ENCODE results near the gene NEK3. TPM values are rescaled to one million over a fixed set of nuclear protein-coding genes. Genes with fewer than 3 reads are reported as not detected.

Gene NEK3
- total and polyA plus RNA-seq, 3 donors from 2014 or later, result 26.3 to 41.3 (median 40.7) TPM

DNA sequence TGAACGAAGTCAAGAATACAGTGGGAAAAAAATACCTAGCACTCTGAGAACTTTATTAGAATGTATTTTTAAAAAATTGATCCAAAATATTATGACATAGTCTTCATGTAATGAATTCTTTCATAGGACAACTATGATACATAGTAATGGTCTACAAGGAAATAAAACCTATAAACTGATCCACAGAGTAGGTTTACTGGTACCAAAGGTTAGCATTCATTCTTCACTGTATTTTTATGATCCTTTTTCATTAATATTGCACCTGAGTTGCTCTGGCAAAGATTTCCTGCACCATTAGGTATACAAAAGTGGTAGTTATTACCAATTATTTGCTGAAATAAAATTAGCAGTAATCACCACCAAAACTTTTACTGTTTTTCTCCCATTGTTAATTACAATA is 4.2 kb downstream of the NEK3 start:
- Histone ChIP-seq H3K36me3 (ENCODE audit: low read depth, missing control alignments) (no peaks in the 10 kb centered on the region), H3K27me3 (no peaks in the 10 kb centered on the region), H3K4me1 (peaks cover 4% of the 10 kb centered on the region), H3K4me3 (no peak overlapping the region), H3K27ac (no peak overlapping the region), H3K9me3 (no peaks in the 10 kb centered on the region)
- intact Hi-C loops (cut with DNase I; ENCODE audit: low total_unique reads), result no loop called here
- TF ChIP-seq, protein P1, sequence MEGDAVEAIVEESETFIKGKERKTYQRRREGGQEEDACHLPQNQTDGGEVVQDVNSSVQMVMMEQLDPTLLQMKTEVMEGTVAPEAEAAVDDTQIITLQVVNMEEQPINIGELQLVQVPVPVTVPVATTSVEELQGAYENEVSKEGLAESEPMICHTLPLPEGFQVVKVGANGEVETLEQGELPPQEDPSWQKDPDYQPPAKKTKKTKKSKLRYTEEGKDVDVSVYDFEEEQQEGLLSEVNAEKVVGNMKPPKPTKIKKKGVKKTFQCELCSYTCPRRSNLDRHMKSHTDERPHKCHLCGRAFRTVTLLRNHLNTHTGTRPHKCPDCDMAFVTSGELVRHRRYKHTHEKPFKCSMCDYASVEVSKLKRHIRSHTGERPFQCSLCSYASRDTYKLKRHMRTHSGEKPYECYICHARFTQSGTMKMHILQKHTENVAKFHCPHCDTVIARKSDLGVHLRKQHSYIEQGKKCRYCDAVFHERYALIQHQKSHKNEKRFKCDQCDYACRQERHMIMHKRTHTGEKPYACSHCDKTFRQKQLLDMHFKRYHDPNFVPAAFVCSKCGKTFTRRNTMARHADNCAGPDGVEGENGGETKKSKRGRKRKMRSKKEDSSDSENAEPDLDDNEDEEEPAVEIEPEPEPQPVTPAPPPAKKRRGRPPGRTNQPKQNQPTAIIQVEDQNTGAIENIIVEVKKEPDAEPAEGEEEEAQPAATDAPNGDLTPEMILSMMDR (IDR thresholded peaks at IDR 0.05), result no peak
- no peak for TF ChIP-seq POLR2A (IDR thresholded peaks at IDR 0.05)
- DNase-seq, result no peak
- 77 to 95% methylated on average over 1 of the region's 1 CpG for WGBS, 2 donors

GRCh38 chr13:52147225-52147624 is 12.2 kb downstream of the NEK3 start:
- 84 to 94% methylated on average over 1 of the region's 1 CpG for WGBS, 2 donors
- Histone ChIP-seq H3K27ac (no peak overlapping the region), H3K9me3 (no peaks in the 10 kb centered on the region), H3K4me1 (no peaks in the 10 kb centered on the region), H3K4me3 (no peak overlapping the region), H3K27me3 (no peaks in the 10 kb centered on the region), H3K36me3 (ENCODE audit: low read depth, missing control alignments) (no peaks in the 10 kb centered on the region)
- DNase-seq, result no peak
- intact Hi-C loops (cut with DNase I; ENCODE audit: low total_unique reads), result no loop called here
- TF ChIP-seq, protein P1 (IDR thresholded peaks at IDR 0.05), result no peak
- no peak for TF ChIP-seq POLR2A (IDR thresholded peaks at IDR 0.05)

- no peaks in the 10 kb centered on the region for H3K27me3 ChIP-seq
- no peaks in the 10 kb centered on the region for H3K36me3 ChIP-seq (ENCODE audit: low read depth, missing control alignments)
- intact Hi-C loops (cut with DNase I; ENCODE audit: low total_unique reads), result no loop called here
- DNase-seq, result no peak
- H3K4me1 ChIP-seq, result no peaks in the 10 kb centered on the region
- WGBS, 2 donors, result 49 to 54% methylated on average over 2 of the region's 2 CpGs
- TF ChIP-seq POLR2A (IDR thresholded peaks at IDR 0.05), result no peak
- TF ChIP-seq, protein P1 (IDR thresholded peaks at IDR 0.05), result no peak
- H3K4me3 ChIP-seq, result no peak overlapping the region
- H3K27ac ChIP-seq, result no peak overlapping the region
- H3K9me3 ChIP-seq, result no peaks in the 10 kb centered on the region
These were observed 18.1 kb downstream of the NEK3 start for GRCh38 chr13:52141299-52141698.

DNA sequence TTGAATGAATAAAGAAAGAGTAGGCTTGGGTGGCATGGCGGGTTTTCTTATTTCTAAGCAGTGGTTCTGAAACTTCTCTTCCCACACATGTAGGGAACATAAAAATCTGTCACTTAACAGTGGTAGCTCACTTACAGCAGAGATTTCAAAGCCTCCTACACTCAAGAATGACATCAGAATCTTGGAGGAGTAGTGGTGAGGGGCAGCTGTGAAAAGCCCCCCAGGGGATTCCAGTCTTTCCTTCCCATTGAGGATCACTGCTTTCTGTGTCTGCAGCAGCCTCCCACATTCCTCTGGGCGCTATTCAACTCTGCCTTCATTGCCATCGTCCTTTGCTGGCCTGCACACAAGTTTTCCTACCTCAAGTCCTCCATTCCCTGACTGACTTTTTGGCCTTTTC is 21.9 kb downstream of the NEK3 start:
- H3K36me3 ChIP-seq (ENCODE audit: low read depth, missing control alignments), result no peaks in the 10 kb centered on the region

GRCh38 chr13:52136763-52137162 is 22.6 kb downstream of the NEK3 start:
- H3K27me3 ChIP-seq, result no peaks in the 10 kb centered on the region
- no peak overlapping the region for H3K27ac ChIP-seq
- TF ChIP-seq, protein P1 (IDR thresholded peaks at IDR 0.05), result no peak
- TF ChIP-seq POLR2A (IDR thresholded peaks at IDR 0.05), result no peak
- no peaks in the 10 kb centered on the region for H3K36me3 ChIP-seq (ENCODE audit: low read depth, missing control alignments)
- no peaks in the 10 kb centered on the region for H3K4me1 ChIP-seq
- intact Hi-C loops (cut with DNase I; ENCODE audit: low total_unique reads), result no loop called here
- no peak for DNase-seq
- H3K4me3 ChIP-seq, result no peak overlapping the region
- no peaks in the 10 kb centered on the region for H3K9me3 ChIP-seq

More for the DNA sequence above, 21.9 kb downstream of the NEK3 start:
- TF ChIP-seq, protein P1 (IDR thresholded peaks at IDR 0.05), result no peak
- no peak for TF ChIP-seq POLR2A (IDR thresholded peaks at IDR 0.05)
- 89% methylated on average over 3 of the region's 3 CpGs for WGBS, 2 donors
- Histone ChIP-seq H3K27me3 (no peaks in the 10 kb centered on the region), H3K4me1 (no peaks in the 10 kb centered on the region), H3K27ac (no peak overlapping the region), H3K4me3 (no peak overlapping the region), H3K9me3 (no peaks in the 10 kb centered on the region)
- DNase-seq, result no peak
- intact Hi-C loops (cut with DNase I; ENCODE audit: low total_unique reads), result no loop called here
